HepG2 (cell line): ENCODE results near the gene C2orf81. TPM values are rescaled to one million over a fixed set of nuclear protein-coding genes. Genes with fewer than 3 reads are reported as not detected.

ENCODE experiments used
- ASH2L ChIP-seq: fragments of 300-600, 200-600 bp; sonication (generic); IDR thresholded peaks from 2 replicates; pipeline ENCODE4 v1.7.0; 2017; ENCODE audit warnings: low read depth, mild to moderate bottlenecking, moderate library complexity, mixed read lengths, low read length; ENCODE audit not compliant: insufficient read length
- ATRX ChIP-seq: sonication (generic); formaldehyde crosslinking; IDR thresholded peaks from 2 replicates; pipeline ENCODE4 v1.4.0; 2020; ENCODE audit warnings: missing genetic modification reagents, borderline replicate concordance
- ELK4 ChIP-seq: sonication (generic); formaldehyde crosslinking; IDR thresholded peaks from 2 replicates; pipeline ENCODE4 v1.9.0; 2021; ENCODE audit warnings: missing genetic modification reagents, borderline replicate concordance
- FOXC1 ChIP-seq: sonication (generic); formaldehyde crosslinking; IDR thresholded peaks from 2 replicates; pipeline ENCODE4 v1.8.0; 2022; ENCODE audit warnings: mild to moderate bottlenecking, missing genetic modification reagents, borderline replicate concordance
- FOXM1 ChIP-seq: sonication (generic); formaldehyde crosslinking; IDR thresholded peaks from 2 replicates; pipeline ENCODE4 v1.5.0; 2020; ENCODE audit warnings: missing genetic modification reagents
- GATA4 ChIP-seq: sonication (generic); IDR thresholded peaks from 2 replicates; pipeline ENCODE4 v1.6.1; 2016; ENCODE audit warnings: antibody characterized with exemption, low read depth, borderline replicate concordance
- MAF1 ChIP-seq: sonication (generic); formaldehyde crosslinking; IDR thresholded peaks from 2 replicates; pipeline ENCODE4 v1.5.0; 2020; ENCODE audit warnings: missing genetic modification reagents, borderline replicate concordance
- MAZ ChIP-seq, 2 experiments: sonication (generic) in 1 of 2; formaldehyde crosslinking in 1 of 2; IDR thresholded peaks; 2 replicates each; pipeline versions ENCODE4 v1.5.0 to v1.6.1; 2012 to 2020; ENCODE audit warnings: low read depth in 2 of 2, mild to moderate bottlenecking in 2 of 2, borderline replicate concordance in 1 of 2, improper control_type of control experiment in 1 of 2, low read length in 1 of 2, missing genetic modification reagents in 1 of 2, moderate library complexity in 1 of 2
- NFE2 ChIP-seq: sonication (generic); formaldehyde crosslinking; IDR thresholded peaks from 2 replicates; pipeline ENCODE4 v1.4.0; 2020; ENCODE audit warnings: missing genetic modification reagents
- NFE2L1 ChIP-seq: sonication (generic); formaldehyde crosslinking; IDR thresholded peaks from 2 replicates; pipeline ENCODE4 v1.4.0; 2020; ENCODE audit warnings: missing genetic modification reagents, mild to moderate bottlenecking, borderline replicate concordance
- SMAD9 ChIP-seq: sonication (generic); formaldehyde crosslinking; IDR thresholded peaks from 2 replicates; pipeline ENCODE4 v1.5.1; 2020; ENCODE audit warnings: mild to moderate bottlenecking, missing genetic modification reagents
- SOX5 ChIP-seq: IDR thresholded peaks from 2 replicates; pipeline ENCODE4 v1.6.1; 2016; ENCODE audit warnings: borderline replicate concordance
- ZBTB44 ChIP-seq: sonication (generic); formaldehyde crosslinking; IDR thresholded peaks from 2 replicates; pipeline ENCODE4 v1.4.0; 2020; ENCODE audit warnings: missing genetic modification reagents
- ZFP82 ChIP-seq: sonication (generic); formaldehyde crosslinking; IDR thresholded peaks from 2 replicates; pipeline ENCODE4 v1.5.1; 2020; ENCODE audit warnings: mild to moderate bottlenecking, missing genetic modification reagents, borderline replicate concordance
- ZMYM3 ChIP-seq: sonication (generic); formaldehyde crosslinking; IDR thresholded peaks from 2 replicates; pipeline ENCODE4 v1.5.1; 2020; ENCODE audit warnings: mild to moderate bottlenecking, missing genetic modification reagents
- ZNF264 ChIP-seq: sonication (generic); formaldehyde crosslinking; IDR thresholded peaks from 2 replicates; pipeline ENCODE4 v1.4.0; 2020; ENCODE audit warnings: missing genetic modification reagents
- ZNF33B ChIP-seq: sonication (generic); formaldehyde crosslinking; IDR thresholded peaks from 2 replicates; pipeline ENCODE4 v1.5.1; 2020; ENCODE audit warnings: mild to moderate bottlenecking, missing genetic modification reagents
- ZNF501 ChIP-seq: sonication (generic); formaldehyde crosslinking; IDR thresholded peaks from 2 replicates; pipeline ENCODE4 v1.5.1; 2020; ENCODE audit warnings: mild to moderate bottlenecking, moderate library complexity, missing genetic modification reagents
- ZNF572 ChIP-seq: sonication (generic); formaldehyde crosslinking; IDR thresholded peaks from 2 replicates; pipeline ENCODE4 v1.5.1; 2020; ENCODE audit warnings: mild to moderate bottlenecking, missing genetic modification reagents
- ZNF577 ChIP-seq: sonication (generic); formaldehyde crosslinking; IDR thresholded peaks from 2 replicates; pipeline ENCODE4 v1.4.0; 2020; ENCODE audit warnings: mild to moderate bottlenecking, low read depth, missing genetic modification reagents, borderline replicate concordance
- ZNF780A ChIP-seq: sonication (generic); formaldehyde crosslinking; IDR thresholded peaks from 2 replicates; pipeline ENCODE4 v1.8.0; 2022; ENCODE audit warnings: mild to moderate bottlenecking, missing genetic modification reagents, moderate library complexity
- polyA plus RNA-seq, 8 experiments: library from polyadenylated mRNA; depleted of rRNA in 3 of 8; stranded (reverse) in 7 of 8; unstranded in 1 of 8; fragments of >200 nt; fragmentation: Illumina TruSeq in 4 of 8; extraction: Trizol in 4 of 8; gene quantifications; 2 replicates each; pipeline versions ENCODE4 v1.2.1 to v1.2.3, GENCODE V29; 2011 to 2016; ENCODE audit warnings: low read depth in 4 of 8, missing spikeins in 1 of 8, mixed read lengths in 1 of 8; ENCODE audit not compliant: insufficient read depth in 1 of 8
- total RNA-seq, 5 experiments: library from RNA; depleted of rRNA; stranded (reverse); fragments of >200 nt; fragmentation: Illumina TruSeq; extraction: Trizol; gene quantifications; 2 replicates each; pipeline ENCODE4 v1.2.3, GENCODE V29; 2016; ENCODE audit warnings: low read depth in 1 of 5
- TF ChIP-seq, protein P1 (sequence below): sonication (generic); formaldehyde crosslinking; IDR thresholded peaks from 2 replicates; pipeline ENCODE4 v1.4.0; 2020; ENCODE audit warnings: missing genetic modification reagents
- TF ChIP-seq, protein P2 (sequence below): sonication (generic); formaldehyde crosslinking; IDR thresholded peaks from 2 replicates; pipeline ENCODE4 v1.4.0; 2020; ENCODE audit warnings: missing genetic modification reagents, borderline replicate concordance

The C2orf81 gene
- total and polyA plus RNA-seq, 2 of the 13 experiments (the other 11 are each of a cell fraction or from before 2014, with no cell fraction given), result 0.15 to 0.17 TPM

GRCh38 chr2:74413001-74413698 lies 8.3 kb downstream of the C2orf81 start (continued):
- TF ChIP-seq, protein P1, sequence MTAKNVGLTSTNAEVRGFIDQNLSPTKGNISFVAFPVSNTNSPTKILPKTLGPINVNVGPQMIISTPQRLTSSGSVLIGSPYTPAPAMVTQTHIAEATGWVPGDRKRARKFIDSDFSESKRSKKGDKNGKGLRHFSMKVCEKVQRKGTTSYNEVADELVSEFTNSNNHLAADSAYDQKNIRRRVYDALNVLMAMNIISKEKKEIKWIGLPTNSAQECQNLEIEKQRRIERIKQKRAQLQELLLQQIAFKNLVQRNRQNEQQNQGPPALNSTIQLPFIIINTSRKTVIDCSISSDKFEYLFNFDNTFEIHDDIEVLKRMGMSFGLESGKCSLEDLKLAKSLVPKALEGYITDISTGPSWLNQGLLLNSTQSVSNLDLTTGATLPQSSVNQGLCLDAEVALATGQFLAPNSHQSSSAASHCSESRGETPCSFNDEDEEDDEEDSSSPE, result no peak
- TF ChIP-seq NFE2L1 (CRISPR knock-in tag), result no peak
- TF ChIP-seq ZNF501 (CRISPR knock-in tag), result peak; percentile 12; the same call in 1 of the 2 replicates
- TF ChIP-seq SMAD9 (CRISPR knock-in tag), result no peak
- no peak; the same call in 1 of the 2 replicates for TF ChIP-seq ZMYM3 (CRISPR knock-in tag)
- peak; percentile 45; the same call in 1 of the 2 replicates for TF ChIP-seq FOXC1 (CRISPR knock-in tag)
- no peak for TF ChIP-seq ZNF33B (CRISPR knock-in tag)
- TF ChIP-seq ZNF572 (CRISPR knock-in tag), result no peak
- TF ChIP-seq MAF1 (CRISPR knock-in tag), result no peak
- TF ChIP-seq SOX5 (CRISPR knock-in tag), result peak; percentile 39
- TF ChIP-seq ELK4 (CRISPR knock-in tag), result no peak
- no peak for TF ChIP-seq ZNF577 (CRISPR knock-in tag)
- TF ChIP-seq, protein P2, sequence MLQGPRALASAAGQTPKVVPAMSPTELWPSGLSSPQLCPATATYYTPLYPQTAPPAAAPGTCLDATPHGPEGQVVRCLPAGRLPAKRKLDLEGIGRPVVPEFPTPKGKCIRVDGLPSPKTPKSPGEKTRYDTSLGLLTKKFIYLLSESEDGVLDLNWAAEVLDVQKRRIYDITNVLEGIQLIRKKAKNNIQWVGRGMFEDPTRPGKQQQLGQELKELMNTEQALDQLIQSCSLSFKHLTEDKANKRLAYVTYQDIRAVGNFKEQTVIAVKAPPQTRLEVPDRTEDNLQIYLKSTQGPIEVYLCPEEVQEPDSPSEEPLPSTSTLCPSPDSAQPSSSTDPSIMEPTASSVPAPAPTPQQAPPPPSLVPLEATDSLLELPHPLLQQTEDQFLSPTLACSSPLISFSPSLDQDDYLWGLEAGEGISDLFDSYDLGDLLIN (CRISPR knock-in tag), result no peak
- TF ChIP-seq ZFP82 (CRISPR knock-in tag), result no peak
- no peak for TF ChIP-seq ZNF264
- no peak for TF ChIP-seq GATA4
- no peak for TF ChIP-seq NFE2 (CRISPR knock-in tag)
- TF ChIP-seq ATRX (CRISPR knock-in tag), result no peak
- peak; percentile 38 for TF ChIP-seq ASH2L
- no peak for TF ChIP-seq FOXM1 (CRISPR knock-in tag)
- TF ChIP-seq MAZ (IDR thresholded peaks at IDR 0.05; ENCODE audit: borderline replicate concordance, low read depth, low read length), result 0 out of 2 replicates have a peak, but pooled peaks have one; percentile 38
- 0 out of 2 replicates have a peak, but pooled peaks have one; percentile 41 for TF ChIP-seq MAZ (CRISPR knock-in tag; IDR thresholded peaks at IDR 0.05; ENCODE audit: low read depth)
- no peak for TF ChIP-seq ZNF780A (CRISPR knock-in tag)
- no peak for TF ChIP-seq ZBTB44 (CRISPR knock-in tag)
